WTC11 (cell line): Measurements from ENCODE around the gene MCRIP2. TPM values are rescaled to one million over a fixed set of nuclear protein-coding genes. Genes with fewer than 3 reads are reported as not detected.

ENCODE experiments used
- ATAC-seq: fragments of 200-7000 bp; cut with Tn5 transposase; 2 replicates; pipeline ENCODE4 v1.10.0; 2021; ENCODE audit warnings: mild to moderate bottlenecking, moderate library complexity
- CTCF ChIA-PET: fragments of 300-600 bp; sonication (Branson Sonifier 250); formaldehyde crosslinking; loops from one replicate; lab custom pipeline; 2021; ENCODE audit warnings: antibody characterized with exemption; lab: Charles Lee
- POLR2A ChIA-PET: fragments of 350-600 bp; sonication (Branson Sonifier 250); formaldehyde crosslinking; loops from one replicate; lab custom pipeline; 2021; ENCODE audit warnings: antibody characterized with exemption; lab: Charles Lee
- DNase-seq: peaks from one replicate; pipeline ENCODE4 v3.0.0; 2021; ENCODE audit warnings: low spot score
- H3K27ac Mint-ChIP-seq: 2 replicates; pipeline ENCODE4 v1.8.0; 2021; ENCODE audit warnings: mixed read lengths
- H3K27me3 Mint-ChIP-seq: 2 replicates; pipeline ENCODE4 v1.8.0; 2021; ENCODE audit warnings: low read depth, mild to moderate bottlenecking, moderate library complexity, mixed read lengths
- H3K36me3 Mint-ChIP-seq: 2 replicates; pipeline ENCODE4 v1.8.0; 2021; ENCODE audit warnings: mixed read lengths
- H3K4me1 Mint-ChIP-seq: 2 replicates; pipeline ENCODE4 v1.8.0; 2022; ENCODE audit warnings: mixed read lengths
- H3K4me3 Mint-ChIP-seq: 2 replicates; pipeline ENCODE4 v1.8.0; 2021; ENCODE audit warnings: mild to moderate bottlenecking, moderate library complexity, mixed read lengths
- H3K9me3 Mint-ChIP-seq: 2 replicates; pipeline ENCODE4 v1.8.0; 2021; ENCODE audit warnings: mixed read lengths
- GABPB1 ChIP-seq: sonication (generic); formaldehyde crosslinking; IDR thresholded peaks from 2 replicates; pipeline ENCODE4 v1.8.1; 2023; ENCODE audit warnings: mild to moderate bottlenecking, missing genetic modification reagents
- IRF2 ChIP-seq: sonication (generic); formaldehyde crosslinking; IDR thresholded peaks from 2 replicates; pipeline ENCODE4 v1.8.0; 2022; ENCODE audit warnings: low read depth, missing genetic modification reagents, borderline replicate concordance
- PRRX2 ChIP-seq: fragments of 250-450 bp; sonication (Bioruptor Pico); IDR thresholded peaks from 2 replicates; pipeline ENCODE4 v1.8.0; 2021; ENCODE audit warnings: mild to moderate bottlenecking
- ZNF138 ChIP-seq: sonication (generic); formaldehyde crosslinking; conservative IDR thresholded peaks from 2 replicates; pipeline ENCODE4 v1.8.1; 2022; ENCODE audit warnings: mild to moderate bottlenecking, moderate library complexity, missing genetic modification reagents
- ZNF232 ChIP-seq: sonication (generic); formaldehyde crosslinking; IDR thresholded peaks from 2 replicates; pipeline ENCODE4 v1.8.0; 2022; ENCODE audit warnings: mild to moderate bottlenecking, missing genetic modification reagents
- ZNF416 ChIP-seq: fragments of 250-450 bp; sonication (Bioruptor Pico); IDR thresholded peaks from 2 replicates; pipeline ENCODE4 v1.9.0; 2021; ENCODE audit warnings: mild to moderate bottlenecking, inconsistent platforms
- total RNA-seq: library from RNA; stranded (reverse); gene quantifications from 3 replicates; pipeline ENCODE4 v1.2.3, GENCODE V29; 2021
- TF ChIP-seq, protein P1 (sequence below): sonication (generic); formaldehyde crosslinking; IDR thresholded peaks from 2 replicates; pipeline ENCODE4 v1.8.0; 2022; ENCODE audit warnings: mild to moderate bottlenecking, missing genetic modification reagents
- TF ChIP-seq, protein P2 (sequence below): sonication (generic); formaldehyde crosslinking; IDR thresholded peaks from 2 replicates; pipeline ENCODE4 v1.8.0; 2023; ENCODE audit warnings: missing genetic modification reagents, mild to moderate bottlenecking, borderline replicate concordance
- TF ChIP-seq, protein P3 (sequence below): sonication (generic); formaldehyde crosslinking; IDR thresholded peaks from 2 replicates; pipeline ENCODE4 v1.8.1; 2023; ENCODE audit warnings: mild to moderate bottlenecking, missing genetic modification reagents, moderate library complexity
- TF ChIP-seq, protein P4 (sequence below): sonication (generic); formaldehyde crosslinking; IDR thresholded peaks from 2 replicates; pipeline ENCODE4 v1.8.1; 2023; ENCODE audit warnings: mild to moderate bottlenecking, moderate library complexity, missing genetic modification reagents
- TF ChIP-seq, protein P5 (sequence below): sonication (generic); formaldehyde crosslinking; conservative IDR thresholded peaks from 2 replicates; pipeline ENCODE4 v1.8.1; 2023; ENCODE audit warnings: mild to moderate bottlenecking, low read depth, missing genetic modification reagents, moderate library complexity
- TF ChIP-seq, protein P6 (sequence below): sonication (generic); formaldehyde crosslinking; IDR thresholded peaks from 2 replicates; pipeline ENCODE4 v1.8.0; 2022; ENCODE audit warnings: mild to moderate bottlenecking, missing genetic modification reagents
- TF ChIP-seq, protein P7 (sequence below): sonication (generic); formaldehyde crosslinking; IDR thresholded peaks from 2 replicates; pipeline ENCODE4 v1.8.0; 2023; ENCODE audit warnings: mild to moderate bottlenecking, missing genetic modification reagents

The MCRIP2 gene
- total RNA-seq, 1 experiment from 2014 or later = 63.3 TPM

DNA sequence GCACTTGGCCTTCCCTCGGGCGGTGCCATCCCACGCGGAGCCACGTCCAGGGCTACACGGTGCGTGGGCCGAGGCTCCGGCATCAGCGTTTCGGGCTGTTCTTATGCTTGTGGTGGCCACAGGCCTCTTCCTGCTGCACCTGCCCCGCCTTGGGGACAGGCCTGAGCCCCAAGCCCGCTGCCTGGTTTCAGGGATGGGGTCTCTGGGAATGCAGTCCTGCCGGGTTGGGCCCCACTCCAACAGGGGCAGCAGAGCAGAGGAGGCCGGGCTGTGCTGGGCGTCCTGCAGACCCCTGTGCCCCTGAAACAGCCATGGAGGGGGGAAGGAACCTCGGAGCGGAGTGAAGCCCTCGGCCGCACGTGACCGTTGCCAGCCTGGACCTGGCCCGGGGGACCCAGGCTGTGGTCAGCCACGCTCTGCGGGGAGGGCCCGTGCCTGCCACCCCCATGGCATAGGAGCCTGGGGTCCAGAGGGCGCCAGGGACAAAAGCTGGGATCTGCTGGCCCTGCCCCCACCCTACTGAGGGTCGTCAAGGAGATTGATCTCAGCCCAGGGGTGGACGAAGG lies 11.3 kb upstream of the MCRIP2 start:
- peak; percentile 6 for ATAC-seq
- H3K36me3 Mint-ChIP-seq = peaks cover 3% of the 10 kb centered on the region; the same call in 1 of the 2 replicates
- peaks cover 18% of the 10 kb centered on the region for H3K4me1 Mint-ChIP-seq
- no peaks in the 10 kb centered on the region for H3K9me3 Mint-ChIP-seq
- POLR2A ChIA-PET = interaction anchor here (0.9 kb wide), 1 partner anchor 90 kb away, joined by 3 read pairs; no protein-coding TSS in a partner anchor
- H3K27me3 Mint-ChIP-seq = no peaks in the 10 kb centered on the region
- peak overlapping the region; percentile 59; the same call in 1 of the 2 replicates for H3K4me3 Mint-ChIP-seq
- peak overlapping the region; percentile 41; the same call in 1 of the 2 replicates for H3K27ac Mint-ChIP-seq
- TF ChIP-seq, protein P1, sequence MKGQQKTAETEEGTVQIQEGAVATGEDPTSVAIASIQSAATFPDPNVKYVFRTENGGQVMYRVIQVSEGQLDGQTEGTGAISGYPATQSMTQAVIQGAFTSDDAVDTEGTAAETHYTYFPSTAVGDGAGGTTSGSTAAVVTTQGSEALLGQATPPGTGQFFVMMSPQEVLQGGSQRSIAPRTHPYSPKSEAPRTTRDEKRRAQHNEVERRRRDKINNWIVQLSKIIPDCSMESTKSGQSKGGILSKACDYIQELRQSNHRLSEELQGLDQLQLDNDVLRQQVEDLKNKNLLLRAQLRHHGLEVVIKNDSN = peak; percentile 86
- TF ChIP-seq, protein P2, sequence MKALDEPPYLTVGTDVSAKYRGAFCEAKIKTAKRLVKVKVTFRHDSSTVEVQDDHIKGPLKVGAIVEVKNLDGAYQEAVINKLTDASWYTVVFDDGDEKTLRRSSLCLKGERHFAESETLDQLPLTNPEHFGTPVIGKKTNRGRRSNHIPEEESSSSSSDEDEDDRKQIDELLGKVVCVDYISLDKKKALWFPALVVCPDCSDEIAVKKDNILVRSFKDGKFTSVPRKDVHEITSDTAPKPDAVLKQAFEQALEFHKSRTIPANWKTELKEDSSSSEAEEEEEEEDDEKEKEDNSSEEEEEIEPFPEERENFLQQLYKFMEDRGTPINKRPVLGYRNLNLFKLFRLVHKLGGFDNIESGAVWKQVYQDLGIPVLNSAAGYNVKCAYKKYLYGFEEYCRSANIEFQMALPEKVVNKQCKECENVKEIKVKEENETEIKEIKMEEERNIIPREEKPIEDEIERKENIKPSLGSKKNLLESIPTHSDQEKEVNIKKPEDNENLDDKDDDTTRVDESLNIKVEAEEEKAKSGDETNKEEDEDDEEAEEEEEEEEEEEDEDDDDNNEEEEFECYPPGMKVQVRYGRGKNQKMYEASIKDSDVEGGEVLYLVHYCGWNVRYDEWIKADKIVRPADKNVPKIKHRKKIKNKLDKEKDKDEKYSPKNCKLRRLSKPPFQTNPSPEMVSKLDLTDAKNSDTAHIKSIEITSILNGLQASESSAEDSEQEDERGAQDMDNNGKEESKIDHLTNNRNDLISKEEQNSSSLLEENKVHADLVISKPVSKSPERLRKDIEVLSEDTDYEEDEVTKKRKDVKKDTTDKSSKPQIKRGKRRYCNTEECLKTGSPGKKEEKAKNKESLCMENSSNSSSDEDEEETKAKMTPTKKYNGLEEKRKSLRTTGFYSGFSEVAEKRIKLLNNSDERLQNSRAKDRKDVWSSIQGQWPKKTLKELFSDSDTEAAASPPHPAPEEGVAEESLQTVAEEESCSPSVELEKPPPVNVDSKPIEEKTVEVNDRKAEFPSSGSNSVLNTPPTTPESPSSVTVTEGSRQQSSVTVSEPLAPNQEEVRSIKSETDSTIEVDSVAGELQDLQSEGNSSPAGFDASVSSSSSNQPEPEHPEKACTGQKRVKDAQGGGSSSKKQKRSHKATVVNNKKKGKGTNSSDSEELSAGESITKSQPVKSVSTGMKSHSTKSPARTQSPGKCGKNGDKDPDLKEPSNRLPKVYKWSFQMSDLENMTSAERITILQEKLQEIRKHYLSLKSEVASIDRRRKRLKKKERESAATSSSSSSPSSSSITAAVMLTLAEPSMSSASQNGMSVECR = peak; percentile 43; the same call in 1 of the 2 replicates
- TF ChIP-seq, protein P3, sequence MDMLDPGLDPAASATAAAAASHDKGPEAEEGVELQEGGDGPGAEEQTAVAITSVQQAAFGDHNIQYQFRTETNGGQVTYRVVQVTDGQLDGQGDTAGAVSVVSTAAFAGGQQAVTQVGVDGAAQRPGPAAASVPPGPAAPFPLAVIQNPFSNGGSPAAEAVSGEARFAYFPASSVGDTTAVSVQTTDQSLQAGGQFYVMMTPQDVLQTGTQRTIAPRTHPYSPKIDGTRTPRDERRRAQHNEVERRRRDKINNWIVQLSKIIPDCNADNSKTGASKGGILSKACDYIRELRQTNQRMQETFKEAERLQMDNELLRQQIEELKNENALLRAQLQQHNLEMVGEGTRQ (CRISPR knock-in tag) = peak; percentile 79
- TF ChIP-seq ZNF232 = no peak
- TF ChIP-seq ZNF416 (CRISPR knock-in tag) = peak; percentile 27; the same call in 1 of the 2 replicates
- 0 out of 2 replicates have a peak, but pooled peaks have one; percentile 8 for TF ChIP-seq ZNF138
- no peak for TF ChIP-seq PRRX2 (CRISPR knock-in tag)
- no peak for TF ChIP-seq IRF2 (CRISPR knock-in tag)
- TF ChIP-seq, protein P4, sequence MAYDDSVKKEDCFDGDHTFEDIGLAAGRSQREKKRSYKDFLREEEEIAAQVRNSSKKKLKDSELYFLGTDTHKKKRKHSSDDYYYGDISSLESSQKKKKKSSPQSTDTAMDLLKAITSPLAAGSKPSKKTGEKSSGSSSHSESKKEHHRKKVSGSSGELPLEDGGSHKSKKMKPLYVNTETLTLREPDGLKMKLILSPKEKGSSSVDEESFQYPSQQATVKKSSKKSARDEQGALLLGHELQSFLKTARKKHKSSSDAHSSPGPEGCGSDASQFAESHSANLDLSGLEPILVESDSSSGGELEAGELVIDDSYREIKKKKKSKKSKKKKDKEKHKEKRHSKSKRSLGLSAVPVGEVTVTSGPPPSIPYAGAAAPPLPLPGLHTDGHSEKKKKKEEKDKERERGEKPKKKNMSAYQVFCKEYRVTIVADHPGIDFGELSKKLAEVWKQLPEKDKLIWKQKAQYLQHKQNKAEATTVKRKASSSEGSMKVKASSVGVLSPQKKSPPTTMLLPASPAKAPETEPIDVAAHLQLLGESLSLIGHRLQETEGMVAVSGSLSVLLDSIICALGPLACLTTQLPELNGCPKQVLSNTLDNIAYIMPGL = peak; percentile 56
- TF ChIP-seq, protein P5, sequence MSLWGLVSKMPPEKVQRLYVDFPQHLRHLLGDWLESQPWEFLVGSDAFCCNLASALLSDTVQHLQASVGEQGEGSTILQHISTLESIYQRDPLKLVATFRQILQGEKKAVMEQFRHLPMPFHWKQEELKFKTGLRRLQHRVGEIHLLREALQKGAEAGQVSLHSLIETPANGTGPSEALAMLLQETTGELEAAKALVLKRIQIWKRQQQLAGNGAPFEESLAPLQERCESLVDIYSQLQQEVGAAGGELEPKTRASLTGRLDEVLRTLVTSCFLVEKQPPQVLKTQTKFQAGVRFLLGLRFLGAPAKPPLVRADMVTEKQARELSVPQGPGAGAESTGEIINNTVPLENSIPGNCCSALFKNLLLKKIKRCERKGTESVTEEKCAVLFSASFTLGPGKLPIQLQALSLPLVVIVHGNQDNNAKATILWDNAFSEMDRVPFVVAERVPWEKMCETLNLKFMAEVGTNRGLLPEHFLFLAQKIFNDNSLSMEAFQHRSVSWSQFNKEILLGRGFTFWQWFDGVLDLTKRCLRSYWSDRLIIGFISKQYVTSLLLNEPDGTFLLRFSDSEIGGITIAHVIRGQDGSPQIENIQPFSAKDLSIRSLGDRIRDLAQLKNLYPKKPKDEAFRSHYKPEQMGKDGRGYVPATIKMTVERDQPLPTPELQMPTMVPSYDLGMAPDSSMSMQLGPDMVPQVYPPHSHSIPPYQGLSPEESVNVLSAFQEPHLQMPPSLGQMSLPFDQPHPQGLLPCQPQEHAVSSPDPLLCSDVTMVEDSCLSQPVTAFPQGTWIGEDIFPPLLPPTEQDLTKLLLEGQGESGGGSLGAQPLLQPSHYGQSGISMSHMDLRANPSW (CRISPR knock-in tag) = no peak
- TF ChIP-seq, protein P6, sequence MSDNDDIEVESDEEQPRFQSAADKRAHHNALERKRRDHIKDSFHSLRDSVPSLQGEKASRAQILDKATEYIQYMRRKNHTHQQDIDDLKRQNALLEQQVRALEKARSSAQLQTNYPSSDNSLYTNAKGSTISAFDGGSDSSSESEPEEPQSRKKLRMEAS = no peak; the same call in 1 of the 2 replicates
- peak; percentile 6; the same call in 1 of the 2 replicates for TF ChIP-seq GABPB1 (CRISPR knock-in tag)
- TF ChIP-seq, protein P7, sequence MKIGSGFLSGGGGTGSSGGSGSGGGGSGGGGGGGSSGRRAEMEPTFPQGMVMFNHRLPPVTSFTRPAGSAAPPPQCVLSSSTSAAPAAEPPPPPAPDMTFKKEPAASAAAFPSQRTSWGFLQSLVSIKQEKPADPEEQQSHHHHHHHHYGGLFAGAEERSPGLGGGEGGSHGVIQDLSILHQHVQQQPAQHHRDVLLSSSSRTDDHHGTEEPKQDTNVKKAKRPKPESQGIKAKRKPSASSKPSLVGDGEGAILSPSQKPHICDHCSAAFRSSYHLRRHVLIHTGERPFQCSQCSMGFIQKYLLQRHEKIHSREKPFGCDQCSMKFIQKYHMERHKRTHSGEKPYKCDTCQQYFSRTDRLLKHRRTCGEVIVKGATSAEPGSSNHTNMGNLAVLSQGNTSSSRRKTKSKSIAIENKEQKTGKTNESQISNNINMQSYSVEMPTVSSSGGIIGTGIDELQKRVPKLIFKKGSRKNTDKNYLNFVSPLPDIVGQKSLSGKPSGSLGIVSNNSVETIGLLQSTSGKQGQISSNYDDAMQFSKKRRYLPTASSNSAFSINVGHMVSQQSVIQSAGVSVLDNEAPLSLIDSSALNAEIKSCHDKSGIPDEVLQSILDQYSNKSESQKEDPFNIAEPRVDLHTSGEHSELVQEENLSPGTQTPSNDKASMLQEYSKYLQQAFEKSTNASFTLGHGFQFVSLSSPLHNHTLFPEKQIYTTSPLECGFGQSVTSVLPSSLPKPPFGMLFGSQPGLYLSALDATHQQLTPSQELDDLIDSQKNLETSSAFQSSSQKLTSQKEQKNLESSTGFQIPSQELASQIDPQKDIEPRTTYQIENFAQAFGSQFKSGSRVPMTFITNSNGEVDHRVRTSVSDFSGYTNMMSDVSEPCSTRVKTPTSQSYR = peak; percentile 61
- CTCF ChIA-PET = interaction anchor here (0.9 to 2.7 kb wide), 8 partner anchors 8 to 63 kb away, joined by 3 to 18 read pairs (median 4); partner anchors contain the start of genes NHLRC4, RHBDL1 and RHOT2
- DNase-seq = peak; percentile 47
